HG03457 (cell line): Measurements from ENCODE around the gene MTRR.
"Not testable (repeated sequence)": the region's sequence is repeated elsewhere in the genome, so short reads cannot be mapped to it uniquely, and the experiment has no call there.

Experiments
- ATAC-seq: cut with Tn5 transposase; IDR thresholded peaks from one replicate; pipeline ENCODE4 v1.9.1; 2021; ENCODE audit warnings: moderate number of reproducible peaks; ENCODE audit not compliant: unreplicated experiment

MTRR gene

DNA sequence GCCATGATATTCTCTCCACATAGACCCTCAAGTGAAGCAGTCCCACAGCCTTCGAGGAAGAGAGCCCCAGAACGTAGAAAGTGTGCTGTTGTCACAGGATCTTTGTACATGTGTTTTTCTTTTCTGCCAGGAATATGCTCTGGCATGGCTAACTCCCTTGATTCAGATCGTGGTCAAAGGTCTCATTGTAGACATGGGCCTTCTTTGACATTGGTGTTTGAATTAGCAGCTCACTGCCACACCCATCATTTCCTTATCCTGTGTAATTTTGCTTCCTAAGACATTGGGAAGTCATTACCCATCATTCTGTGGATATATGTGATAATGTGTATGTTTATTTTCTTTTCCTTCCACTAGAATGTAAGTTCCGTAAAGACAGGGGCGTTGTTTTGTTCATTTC lies 25.5 kb downstream of the MTRR start:
- ATAC-seq, result no peak

- ATAC-seq, result peak; percentile 94
These were observed 25.9 kb downstream of the MTRR start for GRCh38 chr5:7894860-7895259.

DNA sequence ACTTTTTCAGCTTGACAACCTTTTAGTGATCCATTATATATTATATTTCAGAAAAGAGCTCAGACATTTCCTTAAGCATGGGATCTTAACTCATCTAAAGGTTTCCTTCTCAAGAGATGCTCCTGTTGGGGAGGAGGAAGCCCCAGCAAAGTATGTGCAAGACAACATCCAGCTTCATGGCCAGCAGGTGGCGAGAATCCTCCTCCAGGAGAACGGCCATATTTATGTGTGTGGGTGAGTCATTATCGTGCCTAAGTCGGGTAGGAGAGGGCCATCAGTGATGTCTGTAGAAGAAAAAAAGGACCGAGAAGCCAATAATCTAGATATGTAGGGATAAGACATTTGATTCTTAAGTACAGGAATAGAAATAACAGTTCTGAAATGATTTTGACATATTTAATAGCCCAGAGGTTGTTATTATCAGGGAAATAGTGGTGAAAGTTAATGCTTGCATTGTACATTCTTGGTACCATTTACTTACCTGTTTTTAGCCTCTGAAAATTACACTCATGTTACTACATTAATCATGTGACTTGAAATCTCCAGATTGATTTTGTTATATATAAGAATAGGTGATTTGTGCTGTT lies 28.2 kb downstream of the MTRR start:
- no peak for ATAC-seq

GRCh38 chr5:7902201-7902600 lies 33.3 kb downstream of the MTRR start:
- no peak for ATAC-seq

GRCh38 chr5:7902666-7903625 lies 34.0 kb downstream of the MTRR start:
- no peak for ATAC-seq

DNA sequence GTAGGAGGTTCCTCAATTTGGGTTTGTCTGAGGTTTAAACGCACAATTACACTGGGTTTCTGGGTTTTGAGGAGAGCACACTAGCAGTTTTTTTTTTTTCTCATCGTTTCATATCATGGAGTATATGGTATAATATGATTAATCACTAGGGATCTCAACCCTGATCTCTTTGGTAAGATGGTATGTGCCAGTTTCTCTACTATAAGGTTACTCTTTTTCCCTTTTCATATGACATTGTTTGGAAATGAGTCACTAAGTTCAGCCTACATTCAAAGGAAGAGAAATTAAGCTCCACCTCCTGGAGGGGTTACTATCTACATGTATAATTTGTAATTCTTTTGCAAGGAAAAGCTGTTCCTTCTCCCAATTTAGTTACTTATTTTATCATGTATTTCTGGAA lies 35.2 kb downstream of the MTRR start:
- ATAC-seq, result no peak

GRCh38 chr5:7907612-7908011 lies 38.7 kb downstream of the MTRR start:
- ATAC-seq, result no peak

DNA sequence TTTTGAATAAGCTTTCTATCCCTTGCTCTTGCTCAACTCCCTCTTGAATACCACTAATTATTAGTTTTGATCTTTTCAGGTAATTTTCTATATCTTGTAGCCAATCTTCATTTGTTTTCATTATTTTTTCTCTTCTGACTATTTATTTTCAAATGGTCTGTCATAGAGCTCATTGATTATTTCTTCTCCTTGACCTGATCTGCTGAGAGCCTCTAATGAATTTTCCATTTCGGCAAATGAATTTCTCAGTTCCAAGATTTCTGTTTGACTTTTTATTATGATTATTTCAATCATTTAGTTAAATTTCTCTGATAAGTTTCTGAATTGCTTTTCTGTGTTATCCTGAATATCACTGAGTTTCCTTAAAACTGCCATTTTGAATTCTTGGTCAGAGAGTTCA lies 39.4 kb downstream of the MTRR start:
- ATAC-seq, result no peak

DNA sequence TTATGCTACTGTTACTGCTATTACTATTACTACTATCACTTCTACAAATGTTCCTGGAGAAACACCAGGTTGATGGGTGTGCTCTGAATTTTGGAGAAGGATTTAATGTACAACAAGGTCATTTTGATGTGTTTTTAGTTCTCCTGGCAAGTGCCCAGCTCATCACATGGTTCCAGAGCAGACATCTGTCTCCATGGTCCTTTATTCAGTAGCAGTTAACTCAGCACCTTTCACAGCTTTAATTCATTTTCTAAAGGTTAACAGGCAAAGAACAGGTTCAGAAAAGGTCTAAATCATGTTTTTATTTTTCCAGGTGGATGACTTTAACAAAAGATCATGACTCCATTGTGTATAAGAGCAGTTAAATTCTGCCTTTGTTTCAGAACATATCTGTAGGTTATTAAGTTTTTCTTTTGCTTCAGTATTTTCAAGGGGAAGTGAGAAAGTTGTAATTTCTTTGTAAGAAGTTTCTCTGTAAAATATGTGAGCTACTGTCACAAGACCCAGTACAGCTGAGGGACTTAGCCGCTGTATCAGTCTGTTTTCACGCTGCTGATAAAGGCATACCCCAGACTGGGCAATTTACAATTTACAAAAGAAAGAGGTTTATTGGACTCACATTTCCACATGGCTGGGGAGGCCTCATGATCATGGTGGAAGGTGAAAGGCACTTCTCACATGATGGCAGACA lies 41.9 kb downstream of the MTRR start:
- no peak for ATAC-seq

DNA sequence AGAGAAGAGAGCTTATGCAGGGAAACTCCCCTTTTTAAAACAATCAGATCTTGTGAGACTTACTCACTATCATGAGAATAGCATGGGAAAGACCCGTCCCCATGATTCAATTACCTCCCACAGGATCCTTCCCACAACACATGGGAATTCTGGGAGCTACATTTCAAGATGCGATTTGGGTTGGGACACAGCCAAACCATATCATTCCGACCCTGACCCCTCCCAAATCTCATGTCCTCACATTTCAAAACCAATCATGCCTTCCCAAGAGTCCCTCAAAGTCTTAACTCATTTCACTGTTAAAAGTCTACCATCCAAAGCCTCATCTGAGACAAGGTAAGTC lies 42.5 kb downstream of the MTRR start:
- not testable (repeated sequence) for ATAC-seq

DNA sequence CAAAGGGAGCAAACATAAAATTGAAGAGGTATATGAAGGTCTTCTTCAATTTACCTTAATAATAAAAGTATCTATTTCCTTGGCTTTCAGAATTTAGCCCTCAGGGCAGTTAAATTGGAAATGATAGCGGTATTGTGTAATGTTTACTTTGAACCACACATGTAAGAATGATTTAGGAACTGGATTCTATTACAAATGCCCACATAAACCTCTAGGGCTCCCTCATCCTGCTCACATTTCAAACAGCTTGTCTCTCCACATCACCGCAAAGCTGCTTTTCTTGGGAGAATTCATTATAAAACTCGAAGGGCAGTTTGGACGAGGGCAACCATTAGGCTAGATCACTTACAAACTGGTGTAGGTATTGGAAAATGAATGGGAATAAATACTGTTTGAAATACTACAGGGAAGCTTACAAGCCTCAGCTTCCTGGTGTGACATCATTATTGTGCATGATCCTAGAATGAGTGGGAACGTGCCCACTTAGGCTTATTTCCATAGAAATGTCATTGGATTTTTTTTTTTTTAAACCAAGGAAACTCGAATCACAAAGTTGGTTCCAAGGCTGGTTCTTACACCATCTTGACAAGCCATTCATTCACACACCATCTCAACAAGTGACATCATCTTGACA lies 47.3 kb downstream of the MTRR start:
- no peak for ATAC-seq

DNA sequence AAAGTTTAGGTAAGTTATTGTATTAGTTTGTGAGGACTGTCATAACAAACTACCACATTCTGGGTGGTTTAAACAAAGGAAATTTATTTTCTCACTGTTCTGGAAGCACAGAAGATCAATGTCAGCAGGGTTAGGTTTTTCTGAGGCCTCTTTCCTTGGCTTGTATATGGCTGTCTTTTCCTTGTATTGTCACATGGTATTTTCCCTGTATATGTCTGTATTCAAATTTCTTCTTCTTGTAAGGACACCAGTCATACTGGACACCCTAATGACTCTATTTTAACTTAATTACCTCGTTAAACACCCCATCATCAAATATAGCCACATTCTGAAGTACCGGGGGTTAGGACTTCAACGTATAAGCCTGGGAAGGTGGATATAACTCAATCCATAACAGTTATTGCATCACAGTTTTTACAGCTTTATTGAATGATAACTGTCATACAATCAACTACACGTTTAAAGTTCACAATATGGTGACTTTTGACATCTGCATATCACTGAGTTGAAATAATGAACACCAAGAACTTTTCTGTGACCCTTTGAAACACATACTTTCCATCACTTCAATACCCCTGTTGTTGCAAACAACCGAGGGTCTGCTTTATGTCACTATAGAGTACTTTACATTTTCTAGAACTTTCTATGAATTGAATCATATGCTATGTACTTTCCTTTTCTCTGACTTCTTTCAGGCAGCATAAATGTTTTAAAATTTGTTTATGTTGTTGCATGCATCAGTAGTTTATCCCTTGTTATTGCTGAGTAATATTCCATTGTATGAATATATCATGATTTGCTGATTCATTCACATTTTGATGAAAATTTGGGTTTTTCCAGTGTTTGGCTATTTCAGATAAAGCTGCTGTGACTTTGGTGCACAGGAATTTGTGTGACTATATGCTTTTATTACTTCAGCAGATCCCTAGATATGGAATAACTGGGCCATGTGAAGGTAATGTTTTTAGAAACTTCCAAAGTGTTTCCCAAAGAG lies 48.5 kb downstream of the MTRR start:
- ATAC-seq, result no peak

GRCh38 chr5:7925961-7926695 lies 57.2 kb downstream of the MTRR start:
- no peak for ATAC-seq

- ATAC-seq, result no peak
These were observed 57.8 kb downstream of the MTRR start for GRCh38 chr5:7926720-7927119.

DNA sequence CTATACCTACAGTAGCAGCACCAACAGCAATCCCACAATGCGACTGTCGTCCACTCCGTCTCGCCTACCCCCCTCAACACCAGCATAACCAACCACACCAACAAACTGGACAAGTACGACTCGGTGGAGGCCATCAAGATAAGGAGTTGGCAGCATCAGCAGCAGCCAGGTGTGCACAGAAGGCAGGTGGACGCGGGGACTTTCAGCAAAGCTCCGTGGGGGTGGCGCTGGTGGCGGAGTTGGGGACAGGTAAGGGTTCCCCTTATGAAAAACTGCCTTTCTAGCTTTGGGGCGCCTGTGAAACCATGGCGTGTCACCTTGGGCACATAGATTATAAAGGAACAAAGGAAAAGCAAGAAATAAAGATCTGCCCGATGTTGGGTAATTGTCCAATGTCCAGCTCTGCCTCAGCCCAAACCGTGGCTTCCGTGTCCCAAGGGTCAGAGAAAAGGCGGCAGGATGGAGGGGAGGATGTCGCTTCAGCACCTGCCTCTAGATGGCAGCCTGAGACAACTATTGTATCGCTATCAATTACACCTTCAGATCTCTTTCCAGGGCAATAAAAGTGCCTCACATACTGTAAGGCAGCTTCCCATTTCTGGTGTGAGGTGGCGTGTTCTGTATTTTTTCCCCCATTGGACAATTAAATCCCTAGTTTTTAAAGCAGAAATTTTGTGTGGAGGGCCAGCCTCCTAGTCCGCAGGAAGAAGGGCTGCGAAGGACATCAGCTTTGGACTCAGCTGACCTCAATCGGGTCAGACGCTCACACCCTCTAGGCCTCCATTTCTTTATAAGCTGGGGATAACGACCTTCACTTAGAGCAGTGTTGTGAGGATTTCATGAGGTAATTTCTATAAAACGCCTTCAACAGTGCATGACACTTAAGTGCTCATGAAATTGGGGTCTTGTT lies 58.8 kb downstream of the MTRR start:
- ATAC-seq, result peak; percentile 92

- no peak for ATAC-seq
These were observed 61.1 kb downstream of the MTRR start for GRCh38 chr5:7930011-7930410.

DNA sequence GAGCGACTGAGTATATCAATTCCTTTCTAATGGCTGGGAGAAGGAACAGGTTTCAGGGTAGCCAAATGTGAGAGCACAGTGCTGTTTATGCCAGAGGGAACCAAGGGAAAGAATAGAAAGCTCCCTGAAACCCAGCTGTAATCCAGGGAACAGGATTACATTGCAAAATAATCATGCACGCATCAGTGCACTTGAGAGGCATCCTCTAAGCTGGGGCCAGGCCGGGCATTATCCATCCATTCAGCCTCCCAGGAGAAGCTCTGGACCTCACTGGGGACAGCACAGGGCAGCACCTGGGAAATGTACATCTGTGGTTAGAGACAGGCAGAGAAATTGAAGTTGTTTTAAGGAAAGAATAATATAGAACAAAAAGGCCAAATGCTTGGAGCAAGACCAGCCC lies 72.7 kb downstream of the MTRR start:
- ATAC-seq, result no peak

GRCh38 chr5:7947301-7947700 lies 78.4 kb downstream of the MTRR start:
- no peak for ATAC-seq
